ENCODE measurements around the gene PRKCD.
A peak's percentile ranks its signal among the peaks of the same experiment; 100 is the strongest.

PRKCD gene

GRCh38 chr3:53160660-53161449 is at the start of gene PRKCD:
PRKCD (plus strand) TSS chr3:53161209; CDS start chr3:53178423, 17,214 bp downstream.
- Histone ChIP-seq H3K27ac (ENCODE audit: low read length) (no peak within 1 kb of the TSS), H3K27me3 (ENCODE audit: control insufficient read depth, insufficient read depth, low read length) (peaks cover 8% of the 10 kb centered on the region), H3K9ac (ENCODE audit: low read length) (no peak within 1 kb of the TSS), H3K9me3 (ENCODE audit: control insufficient read depth, low read depth, low read length) (no peaks in the 10 kb centered on the region), H3K4me1 (ENCODE audit: control insufficient read depth, low read depth, low read length) (peaks cover 4% of the 10 kb centered on the region), H3K4me3 (ENCODE audit: low read length) (peak within 1 kb of the TSS; percentile 73), H3K36me3 (ENCODE audit: control insufficient read depth, low read depth, low read length) (no peaks in the 10 kb centered on the region)

DNA sequence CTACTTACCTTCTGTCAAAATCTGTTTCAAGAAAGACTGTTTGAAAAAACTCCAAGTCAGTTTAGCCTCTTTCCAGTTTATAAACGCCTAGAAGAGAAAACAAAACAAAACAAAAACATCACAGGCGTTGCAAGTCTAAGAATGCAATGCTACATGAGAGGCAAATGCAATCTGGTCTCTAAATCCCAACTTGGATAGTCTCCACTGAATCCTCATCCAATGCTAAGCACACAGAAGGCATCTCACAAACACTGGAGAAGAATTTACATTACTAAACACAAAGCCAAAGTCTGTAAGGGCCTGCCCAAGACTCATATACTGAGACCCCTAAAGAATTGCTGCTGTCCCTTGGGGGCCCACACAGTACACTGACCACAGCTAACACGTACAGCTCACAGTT is 49.2 kb upstream of the PRKCD start:
- no peaks in the 10 kb centered on the region for H3K4me1 ChIP-seq (ENCODE audit: control insufficient read depth, low read depth, low read length)
- H3K9ac ChIP-seq (ENCODE audit: low read length) = no peak overlapping the region
- no peak overlapping the region for H3K27ac ChIP-seq (ENCODE audit: low read length)
- H3K27me3 ChIP-seq (ENCODE audit: control insufficient read depth, insufficient read depth, low read length) = no peaks in the 10 kb centered on the region
- H3K9me3 ChIP-seq (ENCODE audit: control insufficient read depth, low read depth, low read length) = no peaks in the 10 kb centered on the region
- H3K36me3 ChIP-seq (ENCODE audit: control insufficient read depth, low read depth, low read length) = no peaks in the 10 kb centered on the region
- no peak overlapping the region for H3K4me3 ChIP-seq (ENCODE audit: low read length)

- Histone ChIP-seq H3K27ac (ENCODE audit: low read length) (no peak overlapping the region), H3K27me3 (ENCODE audit: control insufficient read depth, insufficient read depth, low read length) (no peaks in the 10 kb centered on the region)
Observed at GRCh38 chr3:53113293-53114010, 47.6 kb upstream of the PRKCD start.

GRCh38 chr3:53114011-53114400 is 47.0 kb upstream of the PRKCD start:
- Histone ChIP-seq H3K9ac (ENCODE audit: low read length) (no peak overlapping the region), H3K9me3 (ENCODE audit: control insufficient read depth, low read depth, low read length) (no peaks in the 10 kb centered on the region), H3K4me3 (ENCODE audit: low read length) (no peak overlapping the region), H3K36me3 (ENCODE audit: control insufficient read depth, low read depth, low read length) (peaks cover 15% of the 10 kb centered on the region), H3K27ac (ENCODE audit: low read length) (no peak overlapping the region), H3K4me1 (ENCODE audit: control insufficient read depth, low read depth, low read length) (no peaks in the 10 kb centered on the region), H3K27me3 (ENCODE audit: control insufficient read depth, insufficient read depth, low read length) (no peaks in the 10 kb centered on the region)

More at GRCh38 chr3:53113293-53114010, 47.6 kb upstream of the PRKCD start:
- Histone ChIP-seq H3K36me3 (ENCODE audit: control insufficient read depth, low read depth, low read length) (peaks cover 13% of the 10 kb centered on the region), H3K4me3 (ENCODE audit: low read length) (no peak overlapping the region), H3K9me3 (ENCODE audit: control insufficient read depth, low read depth, low read length) (no peaks in the 10 kb centered on the region), H3K9ac (ENCODE audit: low read length) (no peak overlapping the region), H3K4me1 (ENCODE audit: control insufficient read depth, low read depth, low read length) (no peaks in the 10 kb centered on the region)

DNA sequence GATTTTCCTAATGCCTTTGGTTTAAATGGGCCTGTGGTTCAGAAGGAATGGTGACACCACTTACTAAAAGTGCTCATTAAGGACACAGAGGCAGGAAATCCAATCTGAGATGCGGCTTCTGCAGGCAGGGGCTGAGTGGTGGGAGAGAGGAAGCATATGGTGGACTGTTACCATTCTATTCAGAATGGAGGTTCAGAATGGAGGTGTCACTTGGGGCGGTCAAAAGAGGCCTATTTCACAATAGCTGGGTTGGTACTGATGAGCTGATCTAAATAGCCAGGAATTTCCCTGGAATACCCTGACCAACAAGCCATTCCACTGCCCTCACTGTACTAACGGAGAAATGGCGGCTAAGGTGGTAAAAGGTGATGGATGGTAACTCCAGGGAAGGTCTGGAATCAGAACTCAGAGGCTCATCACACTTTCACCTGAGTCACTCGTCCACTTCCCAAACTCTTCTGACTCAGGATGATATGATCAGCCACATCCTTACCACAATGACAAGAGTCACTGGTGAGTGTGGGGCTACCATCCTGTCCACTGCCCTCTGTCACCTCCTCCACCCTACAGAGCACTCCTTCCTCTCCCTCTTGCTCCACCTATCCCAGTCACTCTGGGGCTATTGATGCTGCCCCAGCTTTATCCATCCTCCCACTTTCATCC is 46.5 kb upstream of the PRKCD start:
- no peak overlapping the region for H3K9ac ChIP-seq (ENCODE audit: low read length)
- H3K4me1 ChIP-seq (ENCODE audit: control insufficient read depth, low read depth, low read length) = no peaks in the 10 kb centered on the region
- H3K27ac ChIP-seq (ENCODE audit: low read length) = no peak overlapping the region
- peaks cover 19% of the 10 kb centered on the region for H3K36me3 ChIP-seq (ENCODE audit: control insufficient read depth, low read depth, low read length)
- no peaks in the 10 kb centered on the region for H3K9me3 ChIP-seq (ENCODE audit: control insufficient read depth, low read depth, low read length)
- no peaks in the 10 kb centered on the region for H3K27me3 ChIP-seq (ENCODE audit: control insufficient read depth, insufficient read depth, low read length)
- no peak overlapping the region for H3K4me3 ChIP-seq (ENCODE audit: low read length)

DNA sequence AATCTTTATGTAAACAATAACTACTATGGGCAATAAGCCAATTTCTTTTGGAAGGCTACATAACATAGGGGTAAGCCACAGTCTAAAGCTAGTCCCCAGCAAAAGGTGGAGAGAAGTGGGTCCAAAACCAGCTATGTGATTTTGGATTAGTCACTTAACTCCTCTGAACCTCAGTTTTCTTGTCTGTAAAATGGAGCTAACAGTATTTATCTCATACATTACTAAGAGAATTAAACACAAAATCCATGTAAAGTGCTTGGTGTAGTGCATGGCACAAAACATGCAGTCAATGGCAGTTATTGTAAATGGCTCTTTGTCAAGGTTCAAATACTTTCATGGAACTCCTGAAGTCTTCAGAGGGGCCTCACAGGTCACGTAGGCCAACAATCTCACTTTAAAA is 44.1 kb upstream of the PRKCD start:
- Histone ChIP-seq H3K27me3 (ENCODE audit: control insufficient read depth, insufficient read depth, low read length) (no peaks in the 10 kb centered on the region), H3K4me3 (ENCODE audit: low read length) (no peak overlapping the region), H3K9me3 (ENCODE audit: control insufficient read depth, low read depth, low read length) (no peaks in the 10 kb centered on the region), H3K4me1 (ENCODE audit: control insufficient read depth, low read depth, low read length) (no peaks in the 10 kb centered on the region), H3K36me3 (ENCODE audit: control insufficient read depth, low read depth, low read length) (peaks cover 37% of the 10 kb centered on the region), H3K9ac (ENCODE audit: low read length) (no peak overlapping the region), H3K27ac (ENCODE audit: low read length) (no peak overlapping the region)

GRCh38 chr3:53120336-53120735 is 40.7 kb upstream of the PRKCD start:
- no peak overlapping the region for H3K9ac ChIP-seq (ENCODE audit: low read length)
- peaks cover 61% of the 10 kb centered on the region for H3K36me3 ChIP-seq (ENCODE audit: control insufficient read depth, low read depth, low read length)
- no peaks in the 10 kb centered on the region for H3K4me1 ChIP-seq (ENCODE audit: control insufficient read depth, low read depth, low read length)
- H3K27ac ChIP-seq (ENCODE audit: low read length) = no peak overlapping the region
- H3K4me3 ChIP-seq (ENCODE audit: low read length) = no peak overlapping the region
- no peaks in the 10 kb centered on the region for H3K9me3 ChIP-seq (ENCODE audit: control insufficient read depth, low read depth, low read length)
- no peaks in the 10 kb centered on the region for H3K27me3 ChIP-seq (ENCODE audit: control insufficient read depth, insufficient read depth, low read length)

- Histone ChIP-seq H3K4me3 (ENCODE audit: low read length) (no peak overlapping the region), H3K36me3 (ENCODE audit: control insufficient read depth, low read depth, low read length) (peaks cover 59% of the 10 kb centered on the region), H3K27ac (ENCODE audit: low read length) (no peak overlapping the region), H3K9ac (ENCODE audit: low read length) (no peak overlapping the region), H3K27me3 (ENCODE audit: control insufficient read depth, insufficient read depth, low read length) (no peaks in the 10 kb centered on the region), H3K4me1 (ENCODE audit: control insufficient read depth, low read depth, low read length) (no peaks in the 10 kb centered on the region), H3K9me3 (ENCODE audit: control insufficient read depth, low read depth, low read length) (no peaks in the 10 kb centered on the region)
Observed at GRCh38 chr3:53122255-53122932, 38.6 kb upstream of the PRKCD start.

DNA sequence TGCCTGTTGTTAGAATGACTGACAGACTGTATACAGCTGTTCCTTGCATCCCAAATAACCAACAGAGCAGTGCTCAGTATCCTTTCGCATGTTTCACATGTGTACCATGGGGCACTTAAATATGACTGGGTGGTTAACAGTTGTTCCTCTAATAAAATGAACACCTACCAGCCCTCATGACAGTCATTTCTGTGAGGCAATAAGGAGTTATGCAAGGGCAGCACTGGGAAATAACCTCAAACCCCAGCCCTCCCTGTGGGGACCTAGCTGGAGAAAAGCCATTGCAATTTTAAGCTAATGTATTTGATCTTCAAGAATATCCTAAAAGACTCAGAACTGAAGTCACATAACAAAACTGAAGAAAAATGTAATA is 38.1 kb upstream of the PRKCD start:
- no peak overlapping the region for H3K4me3 ChIP-seq (ENCODE audit: low read length)
- H3K9ac ChIP-seq (ENCODE audit: low read length) = no peak overlapping the region
- peaks cover 56% of the 10 kb centered on the region for H3K36me3 ChIP-seq (ENCODE audit: control insufficient read depth, low read depth, low read length)
- H3K27ac ChIP-seq (ENCODE audit: low read length) = no peak overlapping the region
- H3K27me3 ChIP-seq (ENCODE audit: control insufficient read depth, insufficient read depth, low read length) = no peaks in the 10 kb centered on the region
- no peaks in the 10 kb centered on the region for H3K4me1 ChIP-seq (ENCODE audit: control insufficient read depth, low read depth, low read length)
- H3K9me3 ChIP-seq (ENCODE audit: control insufficient read depth, low read depth, low read length) = no peaks in the 10 kb centered on the region

DNA sequence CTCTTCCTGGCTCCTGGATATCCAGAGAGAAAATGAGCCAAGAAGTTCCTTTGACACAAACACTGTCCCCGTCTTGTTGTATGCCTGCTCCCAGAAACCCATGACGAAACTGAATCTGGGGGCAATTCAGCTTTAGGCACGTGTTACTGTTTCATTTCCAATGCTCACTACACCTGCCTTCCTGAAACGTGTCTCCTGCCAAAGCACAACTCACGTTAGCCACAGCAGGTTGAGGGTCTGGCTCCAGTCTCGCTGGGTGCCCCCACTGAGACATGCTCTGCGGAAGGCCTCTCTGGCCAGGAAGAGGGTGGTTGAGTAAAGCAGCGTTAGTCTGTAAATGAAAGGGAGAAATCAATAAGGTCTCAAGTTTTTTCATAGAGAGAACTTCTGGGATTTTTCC is 37.5 kb upstream of the PRKCD start:
- Histone ChIP-seq H3K4me3 (ENCODE audit: low read length) (no peak overlapping the region), H3K9me3 (ENCODE audit: control insufficient read depth, low read depth, low read length) (no peaks in the 10 kb centered on the region), H3K27me3 (ENCODE audit: control insufficient read depth, insufficient read depth, low read length) (no peaks in the 10 kb centered on the region), H3K4me1 (ENCODE audit: control insufficient read depth, low read depth, low read length) (no peaks in the 10 kb centered on the region), H3K36me3 (ENCODE audit: control insufficient read depth, low read depth, low read length) (peaks cover 51% of the 10 kb centered on the region), H3K27ac (ENCODE audit: low read length) (no peak overlapping the region), H3K9ac (ENCODE audit: low read length) (no peak overlapping the region)

DNA sequence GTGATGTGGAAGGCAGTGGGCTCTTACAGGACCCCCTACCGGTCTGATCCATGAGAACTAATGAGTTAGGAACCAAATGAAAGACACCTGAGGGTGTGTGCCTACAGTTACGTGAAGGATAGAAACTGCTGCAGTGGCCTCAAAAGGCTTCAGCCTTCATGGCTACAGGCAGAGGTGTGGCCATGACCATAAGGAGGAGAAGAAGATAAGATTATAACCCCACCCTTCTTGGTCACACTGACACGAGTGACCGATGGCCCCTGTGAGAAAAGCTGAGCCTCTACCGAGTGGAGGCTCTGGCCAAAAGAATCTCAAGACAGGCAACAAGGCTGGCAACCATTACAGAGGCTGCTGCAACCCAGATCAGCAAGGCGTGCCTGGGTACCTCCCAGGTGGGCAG is 37.1 kb upstream of the PRKCD start:
- H3K27me3 ChIP-seq (ENCODE audit: control insufficient read depth, insufficient read depth, low read length) = no peaks in the 10 kb centered on the region
- no peak overlapping the region for H3K4me3 ChIP-seq (ENCODE audit: low read length)
- H3K27ac ChIP-seq (ENCODE audit: low read length) = no peak overlapping the region
- H3K36me3 ChIP-seq (ENCODE audit: control insufficient read depth, low read depth, low read length) = peaks cover 49% of the 10 kb centered on the region
- H3K4me1 ChIP-seq (ENCODE audit: control insufficient read depth, low read depth, low read length) = no peaks in the 10 kb centered on the region
- H3K9me3 ChIP-seq (ENCODE audit: control insufficient read depth, low read depth, low read length) = no peaks in the 10 kb centered on the region
- H3K9ac ChIP-seq (ENCODE audit: low read length) = no peak overlapping the region

All from iPS-18a (cell line).